ENCODE results near the gene TRIM56.

Gene TRIM56

GRCh38 chr7:101121991-101122932 is 37.0 kb downstream of the TRIM56 start:
- Histone ChIP-seq H3K4me1 (ENCODE audit: control insufficient read depth, insufficient read depth, low read length) (peaks cover 7% of the 10 kb centered on the region; the same call in 1 of the 2 replicates), H3K4me3 (ENCODE audit: low read length) (no peak overlapping the region), H3K36me3 (ENCODE audit: control insufficient read depth, insufficient read depth, low read length) (no peaks in the 10 kb centered on the region), H3K27ac (ENCODE audit: low read length) (no peak overlapping the region), H3K27me3 (ENCODE audit: control insufficient read depth, insufficient read depth, low read length) (no peaks in the 10 kb centered on the region), H3K9me3 (ENCODE audit: control insufficient read depth, insufficient read depth, low read length) (no peaks in the 10 kb centered on the region)
- WGBS (ENCODE audit: insufficient coverage, insufficient read length), result no CpG with 5 or more reads among the region's 17 CpGs
- DNase-seq (ENCODE audit: low read depth, low spot score), result no peak

GRCh38 chr7:101122933-101123702 is 37.8 kb downstream of the TRIM56 start:
- H3K4me1 ChIP-seq (ENCODE audit: control insufficient read depth, insufficient read depth, low read length), result peaks cover 7% of the 10 kb centered on the region; the same call in 1 of the 2 replicates
- no peak overlapping the region for H3K4me3 ChIP-seq (ENCODE audit: low read length)
- no peaks in the 10 kb centered on the region for H3K9me3 ChIP-seq (ENCODE audit: control insufficient read depth, insufficient read depth, low read length)
- H3K27ac ChIP-seq (ENCODE audit: low read length), result no peak overlapping the region
- no peaks in the 10 kb centered on the region for H3K27me3 ChIP-seq (ENCODE audit: control insufficient read depth, insufficient read depth, low read length)
- DNase-seq (ENCODE audit: low read depth, low spot score), result no peak
- H3K36me3 ChIP-seq (ENCODE audit: control insufficient read depth, insufficient read depth, low read length), result no peaks in the 10 kb centered on the region
- no CpG with 5 or more reads among the region's 11 CpGs for WGBS (ENCODE audit: insufficient coverage, insufficient read length)

- Histone ChIP-seq H3K9me3 (ENCODE audit: control insufficient read depth, insufficient read depth, low read length) (no peaks in the 10 kb centered on the region), H3K27ac (ENCODE audit: low read length) (no peak overlapping the region), H3K36me3 (ENCODE audit: control insufficient read depth, insufficient read depth, low read length) (no peaks in the 10 kb centered on the region), H3K27me3 (ENCODE audit: control insufficient read depth, insufficient read depth, low read length) (no peaks in the 10 kb centered on the region), H3K4me1 (ENCODE audit: control insufficient read depth, insufficient read depth, low read length) (peaks cover 9% of the 10 kb centered on the region), H3K4me3 (ENCODE audit: low read length) (no peak overlapping the region)
- DNase-seq (ENCODE audit: low read depth, low spot score), result no peak
- WGBS (ENCODE audit: insufficient coverage, insufficient read length), result no CpG with 5 or more reads among the region's 3 CpGs
Observed at GRCh38 chr7:101123703-101124068, 38.4 kb downstream of the TRIM56 start.

- WGBS (ENCODE audit: insufficient coverage, insufficient read length), result no CpG with 5 or more reads among the region's 7 CpGs
- no peak for DNase-seq (ENCODE audit: low read depth, low spot score)
- no peak overlapping the region for H3K27ac ChIP-seq (ENCODE audit: low read length)
Observed at GRCh38 chr7:101124376-101125056, 39.2 kb downstream of the TRIM56 start.

GRCh38 chr7:101125989-101126650 is 40.8 kb downstream of the TRIM56 start:
- Histone ChIP-seq H3K27ac (ENCODE audit: low read length) (no peak overlapping the region), H3K9me3 (ENCODE audit: control insufficient read depth, insufficient read depth, low read length) (no peaks in the 10 kb centered on the region), H3K4me1 (ENCODE audit: control insufficient read depth, insufficient read depth, low read length) (peaks cover 7% of the 10 kb centered on the region), H3K36me3 (ENCODE audit: control insufficient read depth, insufficient read depth, low read length) (no peaks in the 10 kb centered on the region), H3K27me3 (ENCODE audit: control insufficient read depth, insufficient read depth, low read length) (no peaks in the 10 kb centered on the region), H3K4me3 (ENCODE audit: low read length) (no peak overlapping the region)
- no CpG with 5 or more reads among the region's 15 CpGs for WGBS (ENCODE audit: insufficient coverage, insufficient read length)
- DNase-seq (ENCODE audit: low read depth, low spot score), result no peak

More at GRCh38 chr7:101124376-101125056, 39.2 kb downstream of the TRIM56 start:
- H3K27me3 ChIP-seq (ENCODE audit: control insufficient read depth, insufficient read depth, low read length), result no peaks in the 10 kb centered on the region
- H3K4me1 ChIP-seq (ENCODE audit: control insufficient read depth, insufficient read depth, low read length), result peaks cover 9% of the 10 kb centered on the region
- no peaks in the 10 kb centered on the region for H3K9me3 ChIP-seq (ENCODE audit: control insufficient read depth, insufficient read depth, low read length)
- H3K4me3 ChIP-seq (ENCODE audit: low read length), result no peak overlapping the region
- no peaks in the 10 kb centered on the region for H3K36me3 ChIP-seq (ENCODE audit: control insufficient read depth, insufficient read depth, low read length)

GRCh38 chr7:101126651-101127459 is 41.6 kb downstream of the TRIM56 start, which contains the start of gene SERPINE1:
Gene SERPINE1 (plus strand): TSS chr7:101127104. CDS start chr7:101128394, 1,290 bp downstream.
- Histone ChIP-seq H3K27ac (ENCODE audit: low read length) (no peak within 1 kb of the TSS), H3K9me3 (ENCODE audit: control insufficient read depth, insufficient read depth, low read length) (no peaks in the 10 kb centered on the region), H3K36me3 (ENCODE audit: control insufficient read depth, insufficient read depth, low read length) (no peaks in the 10 kb centered on the region), H3K27me3 (ENCODE audit: control insufficient read depth, insufficient read depth, low read length) (no peaks in the 10 kb centered on the region), H3K4me1 (ENCODE audit: control insufficient read depth, insufficient read depth, low read length) (peaks cover 7% of the 10 kb centered on the region), H3K4me3 (ENCODE audit: low read length) (no peak within 1 kb of the TSS)
- no peak for DNase-seq (ENCODE audit: low read depth, low spot score)
- no CpG with 5 or more reads among the region's 22 CpGs for WGBS (ENCODE audit: insufficient coverage, insufficient read length)

- Histone ChIP-seq H3K36me3 (ENCODE audit: control insufficient read depth, insufficient read depth, low read length) (no peaks in the 10 kb centered on the region), H3K4me1 (ENCODE audit: control insufficient read depth, insufficient read depth, low read length) (peaks cover 5% of the 10 kb centered on the region), H3K9me3 (ENCODE audit: control insufficient read depth, insufficient read depth, low read length) (no peaks in the 10 kb centered on the region), H3K27ac (ENCODE audit: low read length) (no peak overlapping the region), H3K27me3 (ENCODE audit: control insufficient read depth, insufficient read depth, low read length) (no peaks in the 10 kb centered on the region), H3K4me3 (ENCODE audit: low read length) (no peak overlapping the region)
- no peak for DNase-seq (ENCODE audit: low read depth, low spot score)
- WGBS (ENCODE audit: insufficient coverage, insufficient read length), result no CpG with 5 or more reads among the region's 3 CpGs
Observed at GRCh38 chr7:101127460-101128039, 42.3 kb downstream of the TRIM56 start.

- Histone ChIP-seq H3K4me1 (ENCODE audit: control insufficient read depth, insufficient read depth, low read length) (peaks cover 5% of the 10 kb centered on the region), H3K4me3 (ENCODE audit: low read length) (no peak overlapping the region), H3K9me3 (ENCODE audit: control insufficient read depth, insufficient read depth, low read length) (no peaks in the 10 kb centered on the region), H3K27ac (ENCODE audit: low read length) (no peak overlapping the region), H3K27me3 (ENCODE audit: control insufficient read depth, insufficient read depth, low read length) (no peaks in the 10 kb centered on the region), H3K36me3 (ENCODE audit: control insufficient read depth, insufficient read depth, low read length) (no peaks in the 10 kb centered on the region)
- DNase-seq (ENCODE audit: low read depth, low spot score), result no peak
- no CpG with 5 or more reads among the region's 14 CpGs for WGBS (ENCODE audit: insufficient coverage, insufficient read length)
Observed at GRCh38 chr7:101128040-101128834, 43.0 kb downstream of the TRIM56 start.

Measured in iPS DF 6.9 (cell line).